Keratinocyte (primary cell): ENCODE measurements around the gene CNNM2. TPM values are rescaled to one million over a fixed set of nuclear protein-coding genes. Genes with fewer than 3 reads are reported as not detected.

ENCODE experiments used
- DNase-seq: peaks from one replicate; pipeline ENCODE4 v3.0.0-alpha.2; 2011; ENCODE audit warnings: low read depth, missing footprints, low spot score
- FAIRE-seq: peaks from 2 replicates; lab custom pipeline; 2011; peaks lifted over from hg19 to GRCh38; lab: Jason Lieb, UNC
- H2AFZ ChIP-seq: 2 replicates; pipeline ENCODE4 v1.6.0; 2012; ENCODE audit warnings: low read length, control low read depth, inconsistent platforms; ENCODE audit not compliant: control insufficient read depth
- H3K27ac ChIP-seq: 2 replicates; pipeline ENCODE4 v1.5.1; 2011; ENCODE audit warnings: low read length; ENCODE audit not compliant: control insufficient read depth, insufficient read depth
- H3K27me3 ChIP-seq: 3 replicates; pipeline ENCODE4 v1.6.0; 2011; ENCODE audit warnings: low read length; ENCODE audit not compliant: control insufficient read depth, insufficient read depth; ENCODE audit errors: extremely low read depth
- H3K36me3 ChIP-seq, 2 experiments: 2 replicates in 1 of 2; 3 replicates in 1 of 2; pipeline ENCODE4 v1.5.1; 2011; ENCODE audit warnings: low read length in 2 of 2, mild to moderate bottlenecking in 1 of 2; ENCODE audit not compliant: control insufficient read depth in 2 of 2, insufficient read depth in 2 of 2; ENCODE audit errors: extremely low read depth in 1 of 2
- H3K4me1 ChIP-seq: 3 replicates; pipeline ENCODE4 v1.5.1; 2011; ENCODE audit warnings: low read length; ENCODE audit not compliant: control insufficient read depth, insufficient read depth; ENCODE audit errors: extremely low read depth
- H3K4me2 ChIP-seq: 3 replicates; pipeline ENCODE4 v1.6.0; 2011; ENCODE audit warnings: low read depth, low read length; ENCODE audit not compliant: control insufficient read depth, insufficient read depth; ENCODE audit errors: extremely low read depth
- H3K4me3 ChIP-seq, 3 experiments: fragments of 200-600 bp in 1 of 3; sonication (generic) in 1 of 3; 2 replicates in 2 of 3; 3 replicates in 1 of 3; pipeline ENCODE4 v1.5.1; 2011 to 2016; ENCODE audit warnings: low read length in 3 of 3, mild to moderate bottlenecking in 3 of 3, control low read depth in 2 of 3, inconsistent platforms in 1 of 3, low read depth in 1 of 3, mixed read lengths in 1 of 3, mixed run types in 1 of 3, moderate library complexity in 1 of 3; ENCODE audit not compliant: control insufficient read depth in 2 of 3, insufficient read depth in 2 of 3; ENCODE audit errors: extremely low read depth in 1 of 3
- H3K79me2 ChIP-seq: 2 replicates; pipeline ENCODE4 v1.6.0; 2012; ENCODE audit warnings: low read length; ENCODE audit not compliant: control insufficient read depth, insufficient read depth
- H3K9ac ChIP-seq: 3 replicates; pipeline ENCODE4 v1.6.0; 2011; ENCODE audit warnings: low read length; ENCODE audit not compliant: control insufficient read depth, insufficient read depth; ENCODE audit errors: extremely low read depth
- H3K9me1 ChIP-seq: 3 replicates; pipeline ENCODE4 v1.6.0; 2011; ENCODE audit warnings: low read length; ENCODE audit not compliant: control insufficient read depth, insufficient read depth; ENCODE audit errors: extremely low read depth
- H3K9me3 ChIP-seq: 2 replicates; pipeline ENCODE4 v1.5.1; 2012; ENCODE audit warnings: low read depth, low read length; ENCODE audit not compliant: control insufficient read depth
- H4K20me1 ChIP-seq: 3 replicates; pipeline ENCODE4 v1.6.0; 2011; ENCODE audit warnings: low read length; ENCODE audit not compliant: control insufficient read depth, insufficient read depth; ENCODE audit errors: extremely low read depth
- EZH2 ChIP-seq: IDR thresholded peaks from one replicate; pipeline ENCODE4 v1.6.1; 2012; ENCODE audit warnings: inconsistent platforms, mild to moderate bottlenecking, low read length, moderate library complexity
- dilution Hi-C: fragments of 300-500 bp; cut with MboI; formaldehyde crosslinking; loops from one replicate; pipeline ENCODE4 v1.7.0; 2020; ENCODE audit warnings: low sequenced_read_pairs; ENCODE audit not compliant: extremely low pct_ligation_motif_present
- polyA plus RNA-seq, 5 experiments: library from polyadenylated mRNA; depleted of rRNA in 3 of 5; stranded (reverse) in 3 of 5; stranded (forward) in 1 of 5; unstranded in 1 of 5; fragments of >200 nt; gene quantifications; 1 replicate in 1 of 5; 2 replicates in 3 of 5; 3 replicates in 1 of 5; pipeline versions ENCODE4 v1.2.1 to v1.2.3, GENCODE V29; 2011 to 2012; ENCODE audit warnings: missing spikeins in 2 of 5, low read depth in 1 of 5, low replicate concordance in 1 of 5
- TF ChIP-seq, protein P1 (sequence below), 3 experiments: IDR thresholded peaks in 1 of 3; conservative IDR thresholded peaks in 1 of 3; optimal IDR thresholded peaks in 1 of 3; 2 replicates in 2 of 3; 3 replicates in 1 of 3; pipeline versions ENCODE3 to v1.5.1; 2011; ENCODE audit warnings: low read length in 3 of 3, mild to moderate bottlenecking in 3 of 3, moderate library complexity in 2 of 3, control low read depth in 1 of 3, inconsistent platforms in 1 of 3; ENCODE audit not compliant: insufficient read depth in 2 of 3; ENCODE audit errors: extremely low read depth in 1 of 3

Gene CNNM2
- polyA plus RNA-seq, 1 donor (not counting 4 experiments of a cell fraction or from before 2014, with no cell fraction given): 1.5 TPM

DNA sequence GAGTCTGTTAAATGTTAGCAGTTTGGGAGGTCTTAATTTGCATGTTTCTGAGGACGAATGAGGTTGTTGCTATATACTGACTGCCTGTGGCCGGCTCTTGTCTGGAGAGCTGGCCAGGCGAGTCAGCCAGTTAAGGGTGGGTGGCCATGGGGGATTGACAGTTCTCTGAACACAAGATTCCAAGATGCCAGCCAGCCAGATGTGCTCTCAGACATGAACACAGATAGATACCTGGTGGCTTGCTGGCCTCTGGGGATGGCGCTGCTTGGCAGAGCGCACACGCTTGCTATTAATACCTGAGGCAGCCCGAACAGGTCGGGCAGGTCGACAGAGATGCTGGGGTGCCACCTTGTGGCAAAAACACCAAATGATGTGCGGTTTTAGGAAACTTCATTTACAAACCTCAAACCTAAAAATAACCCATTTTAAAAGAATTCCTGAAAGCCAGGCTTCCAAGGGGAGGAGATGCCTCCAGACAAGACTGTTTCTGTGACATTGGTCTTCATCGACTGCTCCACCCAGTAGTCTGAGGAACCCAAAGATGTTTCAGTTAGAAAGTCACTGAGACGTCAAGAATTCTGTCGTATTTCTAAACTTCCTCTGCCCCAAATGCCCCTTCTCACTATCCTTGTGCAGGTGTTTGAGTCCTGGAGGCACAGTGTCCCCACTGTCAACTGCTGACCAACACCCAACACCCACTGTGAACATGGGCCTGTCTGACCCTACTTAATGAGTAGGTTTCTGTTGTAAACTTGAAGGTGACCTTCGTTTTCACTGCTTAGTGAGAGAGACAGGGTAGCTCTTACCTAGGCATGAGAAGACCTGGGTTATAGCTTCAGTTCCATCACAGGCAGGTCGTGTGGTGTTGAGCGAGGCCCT, 151.6 kb downstream of the CNNM2 start:
- H3K9ac ChIP-seq: no peak overlapping the region
- H3K27me3 ChIP-seq: no peaks in the 10 kb centered on the region
- FAIRE-seq (peak; percentile 76), DNase-seq (peak; percentile 28)
- no peaks in the 10 kb centered on the region for H3K36me3 ChIP-seq
- H3K9me1 ChIP-seq: no peaks in the 10 kb centered on the region
- no peak overlapping the region for H3K4me2 ChIP-seq
- no peaks in the 10 kb centered on the region for H3K9me3 ChIP-seq
- H3K4me3 ChIP-seq: no peak overlapping the region
- H4K20me1 ChIP-seq: no peaks in the 10 kb centered on the region
- dilution Hi-C loops: no loop called here
- TF ChIP-seq, protein P1, sequence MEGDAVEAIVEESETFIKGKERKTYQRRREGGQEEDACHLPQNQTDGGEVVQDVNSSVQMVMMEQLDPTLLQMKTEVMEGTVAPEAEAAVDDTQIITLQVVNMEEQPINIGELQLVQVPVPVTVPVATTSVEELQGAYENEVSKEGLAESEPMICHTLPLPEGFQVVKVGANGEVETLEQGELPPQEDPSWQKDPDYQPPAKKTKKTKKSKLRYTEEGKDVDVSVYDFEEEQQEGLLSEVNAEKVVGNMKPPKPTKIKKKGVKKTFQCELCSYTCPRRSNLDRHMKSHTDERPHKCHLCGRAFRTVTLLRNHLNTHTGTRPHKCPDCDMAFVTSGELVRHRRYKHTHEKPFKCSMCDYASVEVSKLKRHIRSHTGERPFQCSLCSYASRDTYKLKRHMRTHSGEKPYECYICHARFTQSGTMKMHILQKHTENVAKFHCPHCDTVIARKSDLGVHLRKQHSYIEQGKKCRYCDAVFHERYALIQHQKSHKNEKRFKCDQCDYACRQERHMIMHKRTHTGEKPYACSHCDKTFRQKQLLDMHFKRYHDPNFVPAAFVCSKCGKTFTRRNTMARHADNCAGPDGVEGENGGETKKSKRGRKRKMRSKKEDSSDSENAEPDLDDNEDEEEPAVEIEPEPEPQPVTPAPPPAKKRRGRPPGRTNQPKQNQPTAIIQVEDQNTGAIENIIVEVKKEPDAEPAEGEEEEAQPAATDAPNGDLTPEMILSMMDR (optimal IDR thresholded peaks at IDR 0.05 in 1 of 3, IDR thresholded peaks at IDR 0.05 in 1 of 3, conservative IDR thresholded peaks at IDR 0.05 in 1 of 3; ENCODE audit: extremely low read depth in 1 of 3, insufficient read depth in 2 of 3, low read length in 3 of 3): peak; percentile 71 to 82 (median 71)
- no peak for TF ChIP-seq EZH2
- no peak overlapping the region for H3K27ac ChIP-seq
- H3K4me1 ChIP-seq: no peaks in the 10 kb centered on the region
- H3K79me2 ChIP-seq: no peaks in the 10 kb centered on the region
- no peak overlapping the region for H2AFZ ChIP-seq

DNA sequence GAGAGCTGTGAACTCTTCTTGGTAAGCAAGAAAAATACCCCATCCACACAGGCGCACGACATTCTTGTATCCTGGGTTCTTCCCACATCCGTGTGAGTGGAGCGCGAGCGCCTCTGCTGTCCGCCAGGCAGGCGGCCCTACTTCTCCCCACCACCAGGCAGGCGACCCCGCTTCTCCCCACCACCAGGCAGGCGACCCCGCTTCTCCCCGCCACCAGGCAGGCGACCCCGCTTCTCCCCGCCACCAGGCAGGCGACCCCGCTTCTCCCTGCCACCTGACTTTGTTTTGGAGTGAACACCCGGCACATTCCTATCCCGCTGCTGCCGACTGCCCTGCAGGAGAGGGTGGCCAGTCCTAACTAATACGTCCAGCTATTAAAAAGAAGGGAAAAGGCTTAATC, 154.2 kb downstream of the CNNM2 start:
- Histone ChIP-seq H2AFZ (no peak overlapping the region), H3K79me2 (no peaks in the 10 kb centered on the region), H3K4me1 (no peaks in the 10 kb centered on the region), H3K27ac (no peak overlapping the region), H3K27me3 (no peaks in the 10 kb centered on the region), H3K9ac (no peak overlapping the region), H3K4me3 (no peak overlapping the region), H4K20me1 (no peaks in the 10 kb centered on the region), H3K9me3 (no peaks in the 10 kb centered on the region), H3K4me2 (no peak overlapping the region), H3K9me1 (no peaks in the 10 kb centered on the region), H3K36me3 (no peaks in the 10 kb centered on the region)
- DNase-seq (no peak), FAIRE-seq (no peak)
- TF ChIP-seq, protein P1 (optimal IDR thresholded peaks at IDR 0.05 in 1 of 3, IDR thresholded peaks at IDR 0.05 in 1 of 3, conservative IDR thresholded peaks at IDR 0.05 in 1 of 3; ENCODE audit: extremely low read depth in 1 of 3, insufficient read depth in 2 of 3, low read length in 3 of 3): no peak
- TF ChIP-seq EZH2: no peak
- dilution Hi-C loops: no loop called here
